M059J (cell line): ENCODE measurements around the gene ANXA6. TPM values are rescaled to one million over a fixed set of nuclear protein-coding genes. Genes with fewer than 3 reads are reported as not detected.

ENCODE experiments used
- DNase-seq: peaks from one replicate; pipeline ENCODE4 v3.0.0-alpha.2; 2012; ENCODE audit warnings: low read depth
- total RNA-seq: library from RNA; depleted of rRNA; stranded (reverse); fragments of >200 nt; shearing (Covaris generic); gene quantifications from 2 replicates; pipeline ENCODE4 v1.2.3, GENCODE V29; 2014; rRNA removed

Gene ANXA6
- total RNA-seq, 1 experiment from 2014 or later: 66.3 TPM

- no peak for DNase-seq
Observed at GRCh38 chr5:151065609-151066008, 92.0 kb downstream of the ANXA6 start.

- no peak for DNase-seq
Observed at GRCh38 chr5:151064916-151065499, 92.6 kb downstream of the ANXA6 start.

- peak; percentile 94 for DNase-seq
Observed at GRCh38 chr5:151063142-151063989, 94.2 kb downstream of the ANXA6 start.

GRCh38 chr5:151062405-151063141 is 95.0 kb downstream of the ANXA6 start:
- no peak for DNase-seq

GRCh38 chr5:151060742-151061141 is 96.8 kb downstream of the ANXA6 start:
- no peak for DNase-seq

- peak; percentile 67 for DNase-seq
Observed at GRCh38 chr5:151058891-151059489, 98.6 kb downstream of the ANXA6 start.

GRCh38 chr5:151058301-151058700 is 99.3 kb downstream of the ANXA6 start:
- no peak for DNase-seq

- DNase-seq: no peak
Observed at GRCh38 chr5:151056379-151057325, 100.9 kb downstream of the ANXA6 start.

- DNase-seq: no peak
Observed at GRCh38 chr5:151055336-151055735, 102.2 kb downstream of the ANXA6 start.

- no peak for DNase-seq
Observed at GRCh38 chr5:151054709-151055108, 102.9 kb downstream of the ANXA6 start.

GRCh38 chr5:151053796-151054462 is 103.7 kb downstream of the ANXA6 start:
- no peak for DNase-seq

- DNase-seq: no peak
Observed at GRCh38 chr5:151052836-151053235, 104.7 kb downstream of the ANXA6 start.

GRCh38 chr5:151051931-151052608 is 105.5 kb downstream of the ANXA6 start:
- DNase-seq: no peak

GRCh38 chr5:151051066-151051930 is 106.3 kb downstream of the ANXA6 start:
- peak; percentile 70 for DNase-seq

Other genes with a start within 250 kb of the ANXA6 start
- gene GPX3, start 137.2 kb downstream of the ANXA6 start, total RNA-seq: 62.3 and 68.5 TPM in 2 replicates
- gene TNIP1, start 76.7 kb downstream of the ANXA6 start, total RNA-seq: 85.3 and 116 TPM in 2 replicates
- 1.5 and 2.1 TPM in 2 replicates for gene CCDC69, start 66.3 kb upstream of the ANXA6 start, total RNA-seq
- gene GM2A, start 95.4 kb upstream of the ANXA6 start, total RNA-seq: 24.1 and 30.9 TPM in 2 replicates
- not detected in 2 replicates for gene SLC36A3, start 146.0 kb upstream of the ANXA6 start, total RNA-seq
- gene SLC36A2, start 189.8 kb upstream of the ANXA6 start, total RNA-seq: not detected in 2 replicates